DOHH2 (cell line): ENCODE measurements around the gene DNAJB12.
A peak's percentile ranks its signal among the peaks of the same experiment; 100 is the strongest.
"Not testable (repeated sequence)": the region's sequence is repeated elsewhere in the genome, so short reads cannot be mapped to it uniquely, and the experiment has no call there.

Source experiments
- H3F3A ChIP-seq: fragments of 200-600 bp; sonication (generic), shearing (Covaris generic); 2 replicates; pipeline ENCODE4 v1.6.0; 2016; ENCODE audit warnings: antibody characterized with exemption, mild to moderate bottlenecking; ENCODE audit not compliant: control insufficient read depth, insufficient read depth
- H3K27ac ChIP-seq: fragments of 200-600 bp; sonication (generic); 2 replicates; pipeline ENCODE4 v1.5.1; 2014; ENCODE audit warnings: low read depth, mild to moderate bottlenecking, low read length, moderate library complexity
- H3K27me3 ChIP-seq: fragments of 200-600 bp; sonication (generic); 2 replicates; pipeline ENCODE4 v1.6.1; 2014; ENCODE audit warnings: mild to moderate bottlenecking, low read length, mixed read lengths; ENCODE audit not compliant: control insufficient read depth
- H3K36me3 ChIP-seq: fragments of 200-600 bp; sonication (generic); 2 replicates; pipeline ENCODE4 v1.6.1; 2014; ENCODE audit warnings: mild to moderate bottlenecking, low read length, moderate library complexity, mixed read lengths; ENCODE audit not compliant: control insufficient read depth
- H3K4me1 ChIP-seq: fragments of 200-600 bp; sonication (generic); 2 replicates; pipeline ENCODE4 v1.6.1; 2014; ENCODE audit warnings: mild to moderate bottlenecking, low read length, mixed read lengths; ENCODE audit not compliant: control insufficient read depth
- H3K4me2 ChIP-seq: fragments of 200-600 bp; sonication (generic); 2 replicates; pipeline ENCODE4 v1.6.0; 2014; ENCODE audit warnings: mild to moderate bottlenecking, low read length, moderate library complexity
- H3K4me3 ChIP-seq: fragments of 200-600 bp; sonication (generic); 2 replicates; pipeline ENCODE4 v1.5.1; 2014; ENCODE audit warnings: mild to moderate bottlenecking, low read length, mixed read lengths
- H3K79me2 ChIP-seq: fragments of 200-600 bp; sonication (generic); 2 replicates; pipeline ENCODE4 v1.6.1; 2014; ENCODE audit warnings: mild to moderate bottlenecking, low read length, mixed read lengths; ENCODE audit not compliant: control insufficient read depth
- H3K9me2 ChIP-seq: fragments of 200-600 bp; sonication (generic); replicated peaks from 2 replicates; pipeline ENCODE4 v1.6.1; 2014; ENCODE audit warnings: mild to moderate bottlenecking, low read length, mixed read lengths; ENCODE audit not compliant: control insufficient read depth
- H3K9me3 ChIP-seq: fragments of 200-600 bp; sonication (generic); 2 replicates; pipeline ENCODE4 v1.6.1; 2014; ENCODE audit warnings: antibody characterized with exemption, low read length, mixed read lengths; ENCODE audit not compliant: control insufficient read depth, insufficient read depth
- H4K20me1 ChIP-seq: fragments of 200-600 bp; sonication (generic); 2 replicates; pipeline ENCODE4 v1.6.0; 2014; ENCODE audit warnings: low read depth, mild to moderate bottlenecking, antibody characterized with exemption, low read length, moderate library complexity; ENCODE audit not compliant: control insufficient read depth, insufficient read depth
- CTCF ChIP-seq: fragments of 200-600 bp; sonication (generic); IDR thresholded peaks from one replicate; pipeline ENCODE4 v1.5.1; 2014; ENCODE audit warnings: antibody characterized with exemption, mild to moderate bottlenecking, low read depth, low read length; ENCODE audit not compliant: poor library complexity, severe bottlenecking
- EZH2phosphoT487 ChIP-seq: fragments of 200-600 bp; sonication (generic); IDR thresholded peaks from 2 replicates; pipeline ENCODE4 v1.6.1; 2017; ENCODE audit warnings: borderline replicate concordance, mild to moderate bottlenecking, antibody characterized with exemption, low read length, moderate library complexity, mixed read lengths

The DNAJB12 gene

GRCh38 chr10:72297805-72298591 lies 56.7 kb downstream of the DNAJB12 start:
- Histone ChIP-seq H3K9me3 (no peaks in the 10 kb centered on the region), H3K27ac (peak overlapping the region; percentile 88), H3K27me3 (no peaks in the 10 kb centered on the region), H3K9me2 (no peaks in the 10 kb centered on the region), H3K4me3 (peak overlapping the region; percentile 86), H3K4me1 (peaks cover 75% of the 10 kb centered on the region), H4K20me1 (no peaks in the 10 kb centered on the region), H3K4me2 (peak overlapping the region; percentile 95), H3K79me2 (no peaks in the 10 kb centered on the region), H3F3A (peaks cover 25% of the 10 kb centered on the region; the same call in 1 of the 2 replicates), H3K36me3 (no peaks in the 10 kb centered on the region)
- no peak for TF ChIP-seq EZH2phosphoT487

- Histone ChIP-seq H3F3A (peaks cover 21% of the 10 kb centered on the region; the same call in 1 of the 2 replicates), H3K4me1 (peaks cover 69% of the 10 kb centered on the region), H3K9me3 (no peaks in the 10 kb centered on the region), H3K9me2 (no peaks in the 10 kb centered on the region), H3K27me3 (no peaks in the 10 kb centered on the region), H3K4me2 (peak overlapping the region; percentile 95), H3K4me3 (peak overlapping the region; percentile 86), H3K27ac (peak overlapping the region; percentile 88), H3K79me2 (no peaks in the 10 kb centered on the region), H3K36me3 (no peaks in the 10 kb centered on the region), H4K20me1 (no peaks in the 10 kb centered on the region)
- TF ChIP-seq CTCF (no peak), EZH2phosphoT487 (no peak)
Observed at GRCh38 chr10:72297281-72297804, 57.4 kb downstream of the DNAJB12 start.

GRCh38 chr10:72296829-72297280 lies 57.9 kb downstream of the DNAJB12 start:
- not testable (repeated sequence) for H3K36me3 ChIP-seq, H3K9me2 ChIP-seq, H4K20me1 ChIP-seq, H3K9me3 ChIP-seq, H3K79me2 ChIP-seq, H3K27me3 ChIP-seq
- Histone ChIP-seq H3K4me2 (peak overlapping the region; percentile 95), H3K4me1 (peaks cover 64% of the 10 kb centered on the region), H3K4me3 (peak overlapping the region; percentile 86), H3F3A (peaks cover 20% of the 10 kb centered on the region; the same call in 1 of the 2 replicates), H3K27ac (peak overlapping the region; percentile 88)

- no peak overlapping the region for H3K4me3 ChIP-seq
- peaks cover 49% of the 10 kb centered on the region for H3K4me1 ChIP-seq
- no peaks in the 10 kb centered on the region for H3K27me3 ChIP-seq
- H3K4me2 ChIP-seq: peak overlapping the region; percentile 95; the same call in 1 of the 2 replicates
- H3K27ac ChIP-seq: no peak overlapping the region
- H3K36me3 ChIP-seq: no peaks in the 10 kb centered on the region
- peaks cover 16% of the 10 kb centered on the region; the same call in 1 of the 2 replicates for H3F3A ChIP-seq
- TF ChIP-seq CTCF (no peak), EZH2phosphoT487 (no peak)
- H3K9me2 ChIP-seq: no peaks in the 10 kb centered on the region
- no peaks in the 10 kb centered on the region for H3K79me2 ChIP-seq
- H3K9me3 ChIP-seq: no peaks in the 10 kb centered on the region
- H4K20me1 ChIP-seq: no peaks in the 10 kb centered on the region
Observed at GRCh38 chr10:72295330-72295910, 59.3 kb downstream of the DNAJB12 start.
